Measurements from ENCODE around the gene EP400.

DNA sequence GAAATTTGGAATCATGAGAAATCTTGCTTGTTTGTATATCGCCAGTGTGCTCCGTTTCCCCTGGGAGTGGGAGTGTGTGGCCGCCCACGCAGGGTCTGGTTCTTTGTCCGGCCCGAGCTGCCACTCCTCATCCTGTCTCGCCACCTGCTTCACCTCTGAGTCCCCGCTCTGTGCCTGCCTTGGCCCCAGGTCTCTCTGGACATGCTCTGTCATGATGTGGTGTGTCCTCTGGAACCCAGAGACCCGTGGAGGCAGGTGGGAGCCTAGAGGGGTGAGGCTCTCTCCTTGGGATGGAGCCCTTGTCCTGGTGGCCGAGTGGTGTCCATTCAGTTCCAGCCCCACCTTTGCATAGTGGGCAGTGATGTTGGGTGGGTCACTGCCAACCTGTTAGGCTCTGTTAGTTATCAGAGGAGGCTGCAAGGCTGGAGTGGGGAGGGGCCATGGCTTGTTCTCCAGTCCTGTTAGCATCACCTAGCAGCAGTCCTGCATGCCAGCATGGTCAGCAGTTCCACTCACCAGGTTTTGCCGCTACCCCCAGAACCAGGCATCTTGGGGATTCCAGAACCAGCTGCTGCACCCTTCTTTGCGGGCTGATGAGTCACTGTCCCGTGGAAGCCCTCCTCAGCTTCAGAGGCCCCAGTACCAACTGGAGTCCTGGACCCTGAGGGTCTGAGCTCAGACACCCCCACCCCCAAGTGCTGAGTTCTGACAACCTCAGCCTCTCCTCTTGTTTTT lies 76.5 kb downstream of the EP400 start:
- TF ChIP-seq, protein P1, sequence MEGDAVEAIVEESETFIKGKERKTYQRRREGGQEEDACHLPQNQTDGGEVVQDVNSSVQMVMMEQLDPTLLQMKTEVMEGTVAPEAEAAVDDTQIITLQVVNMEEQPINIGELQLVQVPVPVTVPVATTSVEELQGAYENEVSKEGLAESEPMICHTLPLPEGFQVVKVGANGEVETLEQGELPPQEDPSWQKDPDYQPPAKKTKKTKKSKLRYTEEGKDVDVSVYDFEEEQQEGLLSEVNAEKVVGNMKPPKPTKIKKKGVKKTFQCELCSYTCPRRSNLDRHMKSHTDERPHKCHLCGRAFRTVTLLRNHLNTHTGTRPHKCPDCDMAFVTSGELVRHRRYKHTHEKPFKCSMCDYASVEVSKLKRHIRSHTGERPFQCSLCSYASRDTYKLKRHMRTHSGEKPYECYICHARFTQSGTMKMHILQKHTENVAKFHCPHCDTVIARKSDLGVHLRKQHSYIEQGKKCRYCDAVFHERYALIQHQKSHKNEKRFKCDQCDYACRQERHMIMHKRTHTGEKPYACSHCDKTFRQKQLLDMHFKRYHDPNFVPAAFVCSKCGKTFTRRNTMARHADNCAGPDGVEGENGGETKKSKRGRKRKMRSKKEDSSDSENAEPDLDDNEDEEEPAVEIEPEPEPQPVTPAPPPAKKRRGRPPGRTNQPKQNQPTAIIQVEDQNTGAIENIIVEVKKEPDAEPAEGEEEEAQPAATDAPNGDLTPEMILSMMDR (IDR thresholded peaks at IDR 0.05): no peak
- TF ChIP-seq POLR2A (IDR thresholded peaks at IDR 0.05): no peak

Data from adrenal gland (tissue), 5 donors.